ENCODE results near the gene DENND1B. TPM values are rescaled to one million over a fixed set of nuclear protein-coding genes. Genes with fewer than 3 reads are reported as not detected.

DENND1B gene
- total RNA-seq, 1 donor = 28.0 TPM

DNA sequence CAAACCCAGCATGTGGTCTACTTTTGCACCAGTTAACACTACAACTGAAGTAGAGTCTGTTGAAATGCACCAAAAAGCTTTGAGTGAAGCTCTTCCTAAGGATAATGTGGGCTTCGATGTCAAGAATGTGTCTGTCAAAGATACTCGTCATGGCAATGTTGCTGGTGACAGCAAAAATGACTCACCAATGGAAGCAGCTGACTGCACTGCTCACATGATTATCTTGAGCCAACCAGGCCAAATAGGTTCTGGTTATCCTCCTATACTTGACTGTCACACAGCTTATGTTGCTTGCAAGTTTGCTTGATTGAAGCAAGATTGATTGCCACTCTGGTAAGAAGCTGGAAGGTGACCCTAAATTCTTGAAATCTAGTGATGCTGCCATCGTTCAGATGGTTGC lies 85.2 kb downstream of the DENND1B start:
- no peak for DNase-seq (ENCODE audit: low read depth in 2 of 3, low spot score in 2 of 3)

DNA sequence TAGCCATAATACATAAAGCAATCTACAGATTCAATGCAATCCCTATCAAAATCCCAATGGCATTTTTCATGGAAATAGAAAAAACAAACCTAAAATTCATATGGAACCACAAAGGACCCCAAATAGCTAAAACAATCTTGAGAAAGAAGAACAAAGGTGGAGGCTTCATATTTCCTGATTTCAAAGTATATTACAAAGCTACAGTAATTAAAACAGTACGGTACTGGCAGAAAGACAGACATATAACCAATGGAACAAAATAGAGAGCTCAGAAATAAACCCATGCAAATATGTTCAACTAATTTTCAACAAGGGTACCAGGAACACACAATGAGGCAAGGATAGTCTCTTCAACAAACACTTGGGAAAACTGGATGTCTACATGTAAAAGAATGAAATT lies 87.0 kb downstream of the DENND1B start:
- no peak for DNase-seq (ENCODE audit: low read depth in 2 of 3, low spot score in 2 of 3)

DNA sequence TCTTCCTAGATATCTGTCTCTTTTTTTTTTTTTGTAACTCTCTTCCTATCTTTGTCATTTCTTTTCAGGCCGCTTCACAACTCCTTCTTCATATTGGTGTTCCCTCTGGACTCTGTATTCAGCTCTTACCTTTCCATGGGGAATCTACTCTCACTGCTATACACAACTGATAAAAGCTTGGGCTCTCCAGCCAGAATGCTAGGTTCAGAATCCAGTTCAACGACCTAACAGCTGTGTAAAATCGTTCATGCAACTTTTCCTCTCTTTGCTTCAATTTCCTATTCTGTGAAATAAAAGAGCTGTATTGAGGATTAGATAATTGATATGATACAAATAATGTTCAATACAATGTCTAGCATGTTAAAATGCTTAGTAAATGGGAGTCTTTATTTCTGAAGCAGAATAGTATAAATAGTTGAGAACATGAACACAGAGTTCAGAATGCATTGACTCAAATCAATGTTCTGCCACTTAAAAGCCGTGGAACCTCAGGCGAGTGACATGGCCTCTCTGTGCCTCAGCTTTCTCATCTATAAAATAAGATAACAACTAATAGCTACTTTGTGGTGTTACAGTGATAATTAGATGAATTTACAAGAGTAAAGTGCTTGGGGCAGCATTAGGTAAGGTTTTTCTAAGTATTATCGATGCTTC lies 88.5 kb downstream of the DENND1B start:
- no peak for DNase-seq (ENCODE audit: low read depth in 2 of 3, low spot score in 2 of 3)

DNA sequence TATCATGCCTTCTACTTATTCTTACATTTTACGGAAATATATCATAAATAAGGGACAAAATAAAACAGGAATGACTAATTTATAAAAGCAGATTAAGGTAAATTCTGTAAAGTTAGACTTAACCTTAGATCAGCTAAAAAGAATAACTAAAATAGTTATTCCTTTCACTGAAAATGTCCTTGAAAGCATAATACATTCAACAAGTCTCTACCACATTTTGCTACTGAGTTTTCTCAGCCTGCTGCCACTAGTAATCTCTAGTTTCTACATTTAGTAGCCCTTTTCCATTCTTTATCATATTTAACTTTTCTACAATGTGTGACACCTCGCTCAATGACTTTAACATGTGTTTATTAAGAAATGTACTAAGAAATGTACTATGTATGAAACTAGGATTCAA lies 89.0 kb downstream of the DENND1B start:
- DNase-seq (ENCODE audit: low read depth in 2 of 3, low spot score in 2 of 3) = no peak

DNA sequence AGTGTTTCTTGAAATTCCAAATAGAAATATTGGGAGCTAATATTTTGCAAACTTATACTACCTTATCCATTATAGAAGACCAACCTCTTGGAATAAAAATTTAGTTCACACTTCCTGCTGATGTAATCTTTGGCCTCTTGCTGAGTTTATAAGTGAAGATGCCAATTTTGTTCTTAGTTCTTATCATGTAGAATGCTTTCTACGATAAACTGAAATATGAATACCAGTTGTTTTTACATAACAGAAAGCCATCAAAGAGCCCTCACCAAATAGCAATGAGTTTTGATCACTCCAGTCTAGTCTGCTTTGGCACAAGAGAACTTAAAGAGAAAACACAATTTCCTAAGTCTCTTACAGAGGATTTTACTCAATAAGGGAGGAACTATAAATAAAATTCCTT lies 89.5 kb downstream of the DENND1B start:
- no peak for DNase-seq (ENCODE audit: low read depth in 2 of 3, low spot score in 2 of 3)

DNA sequence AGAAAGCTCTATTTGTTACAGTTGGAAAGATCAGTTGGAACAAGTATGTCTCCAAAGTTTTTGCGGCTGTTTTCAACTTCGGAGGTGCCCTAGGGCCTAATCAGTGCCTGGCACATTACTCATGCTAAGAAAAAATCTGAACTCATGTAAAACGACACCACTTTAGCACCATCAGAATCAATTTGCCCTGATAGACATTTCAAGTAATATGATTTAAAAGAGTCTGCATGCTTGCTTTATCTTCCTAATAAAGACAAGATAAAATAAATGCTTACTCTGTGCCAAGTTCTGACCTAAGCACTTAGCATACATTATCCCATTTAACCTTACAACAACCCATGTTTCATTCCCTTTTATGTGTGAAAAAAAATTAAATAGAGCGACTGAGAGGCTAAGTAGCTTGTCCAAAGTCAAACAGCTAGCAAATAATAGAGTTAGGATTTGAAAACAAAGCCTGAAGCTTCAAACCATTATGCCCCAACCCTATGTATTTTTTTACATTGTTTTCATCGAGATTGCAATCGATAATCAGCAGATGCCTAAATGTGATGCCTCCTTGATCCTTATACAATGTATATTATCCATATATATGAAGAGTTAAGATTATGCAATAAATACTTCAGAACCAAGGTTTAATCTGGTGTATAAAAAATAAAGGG lies 91.3 kb downstream of the DENND1B start:
- DNase-seq (ENCODE audit: low read depth in 2 of 3, low spot score in 2 of 3) = no peak

DNA sequence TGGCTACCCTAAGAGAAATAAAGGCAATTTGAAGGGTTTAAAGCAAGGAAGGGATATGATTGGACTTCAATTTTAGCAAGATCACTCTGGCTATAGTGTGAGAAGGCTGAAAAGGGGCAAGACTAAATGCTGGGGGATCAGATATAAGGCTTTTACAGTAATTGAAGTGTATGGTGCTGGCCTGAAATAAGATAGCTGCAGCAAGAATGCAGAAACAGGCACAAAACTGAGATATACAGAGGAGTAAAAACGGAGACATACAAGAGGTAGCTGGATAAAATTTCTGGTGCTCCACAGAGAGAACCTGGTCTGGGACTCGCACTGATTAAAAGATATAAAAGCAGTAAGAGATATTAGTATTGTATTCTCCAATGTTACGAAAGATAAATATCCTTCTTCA lies 92.0 kb downstream of the DENND1B start:
- DNase-seq (ENCODE audit: low read depth in 2 of 3, low spot score in 2 of 3) = no peak

DNA sequence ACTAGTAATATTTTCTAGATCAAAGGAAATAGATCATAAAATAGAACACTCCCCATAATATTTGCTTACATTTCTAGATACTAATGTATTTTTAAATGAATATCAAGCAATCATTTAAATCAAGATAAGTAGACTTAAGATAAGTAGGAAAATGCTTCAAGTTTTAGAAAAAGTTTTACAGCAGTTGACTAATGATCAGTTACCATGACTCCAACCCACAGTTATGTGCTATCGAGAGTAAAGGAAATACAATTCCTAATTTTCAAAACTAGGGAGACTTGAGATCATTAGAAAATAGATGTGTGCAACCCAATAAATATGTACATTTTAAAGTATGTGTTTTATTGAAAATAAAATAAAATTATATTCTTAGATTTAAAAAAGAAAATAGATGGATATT lies 95.0 kb downstream of the DENND1B start:
- no peak for DNase-seq (ENCODE audit: low read depth in 2 of 3, low spot score in 2 of 3)

DNA sequence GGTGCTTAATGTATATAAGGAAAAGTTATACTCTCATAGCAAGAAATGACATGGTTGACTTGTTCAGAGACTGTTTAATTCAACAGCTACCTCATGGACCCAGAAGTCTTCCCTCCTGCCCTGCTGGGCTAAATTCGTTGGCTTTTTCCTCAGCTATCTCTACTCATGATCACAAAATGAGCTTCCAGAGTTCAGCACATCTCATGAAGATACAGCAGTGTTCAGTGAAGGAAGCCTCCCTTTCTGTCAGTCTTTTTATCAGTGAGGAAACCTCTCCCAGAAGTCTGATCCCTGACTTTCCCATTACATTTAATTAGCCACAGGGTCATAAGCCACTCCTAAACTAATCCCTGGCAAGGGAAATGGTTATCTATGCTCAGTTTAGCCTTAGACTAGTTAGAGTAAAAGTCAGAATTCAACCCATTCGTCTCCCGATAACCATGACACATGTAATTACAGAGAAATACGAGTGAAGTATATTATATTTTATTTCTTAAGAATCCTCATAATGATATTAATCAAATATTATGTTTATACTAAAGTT lies 97.5 kb downstream of the DENND1B start:
- no peak for DNase-seq (ENCODE audit: low read depth in 2 of 3, low spot score in 2 of 3)

DNA sequence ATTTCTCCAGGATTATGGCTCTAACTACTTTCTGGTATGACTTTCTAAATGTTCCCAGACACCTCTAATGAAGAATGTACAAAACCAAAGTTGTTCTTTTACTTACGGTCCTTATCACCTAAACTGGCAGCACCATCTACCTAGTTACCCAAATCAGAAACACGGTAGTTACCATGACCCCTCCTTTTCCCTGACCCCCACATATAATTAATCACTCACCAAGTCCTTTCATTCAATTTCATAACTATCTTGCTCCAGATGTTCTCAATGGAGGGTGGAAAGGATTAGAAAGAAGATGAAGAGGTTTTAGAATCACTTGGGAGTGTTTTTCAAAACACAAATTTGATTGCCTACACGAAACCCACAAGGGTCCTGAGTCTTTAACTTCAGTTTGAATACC lies 98.0 kb downstream of the DENND1B start:
- DNase-seq (ENCODE audit: low read depth in 2 of 3, low spot score in 2 of 3) = no peak

DNA sequence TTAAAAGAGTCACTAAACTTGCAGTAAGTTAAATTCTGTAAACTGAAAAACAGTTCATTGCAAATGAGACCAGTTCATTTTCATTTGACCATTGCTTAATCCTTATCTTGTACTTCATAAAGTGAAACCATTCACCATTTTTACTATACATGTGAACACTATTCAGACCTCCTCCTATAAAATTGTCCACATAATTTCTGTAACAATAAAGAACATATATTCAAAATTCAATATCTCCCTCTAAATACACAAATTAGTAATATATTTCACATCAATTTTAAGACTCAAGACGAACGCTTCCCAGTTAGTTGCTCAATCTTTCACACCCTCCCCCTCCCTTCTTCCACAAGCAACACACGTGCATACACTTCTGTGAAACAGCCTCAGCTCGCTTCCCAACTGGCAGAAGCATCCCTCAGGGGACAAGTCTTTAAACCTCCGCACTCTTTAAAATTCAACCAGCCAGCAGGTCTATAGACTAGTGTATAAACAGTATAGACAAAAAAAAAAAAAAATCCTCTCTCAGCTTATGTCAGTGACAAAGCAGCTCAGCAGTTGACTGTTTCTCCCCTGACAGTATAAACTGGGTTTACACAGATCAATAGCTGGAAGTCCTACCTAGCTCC lies 99.6 kb downstream of the DENND1B start:
- DNase-seq (ENCODE audit: low read depth in 2 of 3, low spot score in 2 of 3) = no peak

DNA sequence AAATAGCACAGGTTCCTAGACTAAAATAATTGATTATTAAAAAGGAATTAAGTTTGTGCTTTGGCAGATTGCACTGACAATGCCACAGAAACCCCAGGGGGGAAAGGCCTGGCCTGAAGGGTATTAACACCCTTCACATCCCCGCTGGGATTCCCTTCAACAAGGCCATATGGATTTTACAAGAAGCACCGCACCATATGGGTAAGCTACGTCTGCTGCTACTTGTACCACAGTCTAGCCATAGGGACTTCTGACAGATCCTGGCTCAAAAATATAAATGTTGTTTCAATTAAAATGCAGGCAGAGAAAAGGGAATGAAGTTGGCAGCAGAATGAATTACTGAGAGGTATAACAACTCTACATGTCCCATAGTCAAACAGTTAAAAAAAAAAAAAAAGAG lies 101.0 kb downstream of the DENND1B start:
- DNase-seq (ENCODE audit: low read depth in 2 of 3, low spot score in 2 of 3) = no peak

DNA sequence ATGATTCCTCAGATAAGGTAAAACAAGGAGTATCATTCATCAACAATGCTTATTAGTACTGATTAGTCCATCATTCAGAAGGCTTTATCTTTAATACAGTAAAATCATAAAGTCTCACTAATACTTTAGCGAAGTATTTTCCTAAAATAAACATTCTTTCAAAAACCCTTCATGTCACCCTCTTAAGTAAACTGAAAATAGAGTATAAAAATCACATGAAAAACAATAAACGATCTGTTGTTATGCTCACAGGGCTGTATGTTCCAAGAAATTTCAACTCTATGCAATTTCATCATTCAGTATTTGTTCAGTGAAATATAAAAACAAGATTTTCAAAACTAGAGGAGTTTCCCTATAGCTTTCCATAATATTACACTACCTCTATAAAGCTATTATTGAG lies 102.0 kb downstream of the DENND1B start:
- no peak for DNase-seq (ENCODE audit: low read depth in 2 of 3, low spot score in 2 of 3)

DNA sequence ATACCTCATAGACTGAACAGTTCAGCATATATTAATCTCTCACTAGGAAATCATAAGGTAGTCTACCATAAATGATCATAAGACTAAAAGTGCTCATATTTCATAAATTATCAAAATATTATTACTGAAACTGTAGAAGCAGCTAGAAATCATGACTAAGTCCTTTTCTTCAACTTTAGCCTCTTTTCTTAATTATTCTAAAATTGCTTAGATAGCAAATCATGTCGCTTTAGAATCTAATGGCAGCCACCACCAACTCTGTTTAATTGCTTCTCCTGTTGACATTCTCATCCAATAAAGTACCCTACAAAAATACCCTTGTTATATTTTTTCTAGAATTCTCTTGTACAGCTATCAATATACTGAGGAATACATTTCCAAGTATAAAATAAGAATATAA lies 102.9 kb downstream of the DENND1B start:
- no peak for DNase-seq (ENCODE audit: low read depth in 2 of 3, low spot score in 2 of 3)

DNA sequence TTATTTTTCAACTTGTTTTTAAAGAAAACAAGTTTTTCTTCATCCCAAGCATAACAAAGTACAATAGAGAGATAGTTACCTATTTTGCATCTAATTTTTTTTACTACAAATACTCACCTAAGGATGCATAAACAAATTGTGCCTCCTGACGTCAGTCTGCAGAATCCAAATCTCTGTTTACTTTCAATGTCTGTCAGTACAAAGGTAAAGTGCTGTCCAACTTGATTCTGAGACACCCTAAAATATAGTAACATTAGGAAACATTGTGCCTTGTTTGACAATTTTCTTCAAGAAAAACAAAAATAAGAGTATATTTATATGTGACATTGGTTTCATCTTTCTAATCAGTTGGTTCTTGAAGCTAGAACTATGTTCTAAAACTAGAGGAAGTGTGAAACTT lies 103.4 kb downstream of the DENND1B start:
- no peak for DNase-seq (ENCODE audit: low read depth in 2 of 3, low spot score in 2 of 3)

DNA sequence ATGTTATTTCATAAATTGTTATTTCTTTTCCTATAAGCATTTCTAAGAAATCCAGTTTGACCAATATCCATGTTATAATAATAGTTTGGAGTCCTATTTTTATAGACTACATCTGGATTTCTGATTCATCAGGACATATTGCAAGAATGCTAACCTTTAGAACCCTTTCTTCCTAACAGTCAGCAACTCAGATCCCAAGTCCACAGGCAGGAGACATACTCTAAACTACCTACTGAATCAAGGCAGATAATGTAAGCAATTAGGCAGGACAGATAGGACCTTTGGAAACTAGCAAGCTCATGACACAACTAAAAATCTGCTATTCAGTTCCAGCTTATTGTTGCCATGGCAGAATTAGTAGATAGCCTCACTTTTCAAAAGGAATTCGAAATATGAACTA lies 104.1 kb downstream of the DENND1B start:
- DNase-seq (ENCODE audit: low read depth in 2 of 3, low spot score in 2 of 3) = no peak

DNA sequence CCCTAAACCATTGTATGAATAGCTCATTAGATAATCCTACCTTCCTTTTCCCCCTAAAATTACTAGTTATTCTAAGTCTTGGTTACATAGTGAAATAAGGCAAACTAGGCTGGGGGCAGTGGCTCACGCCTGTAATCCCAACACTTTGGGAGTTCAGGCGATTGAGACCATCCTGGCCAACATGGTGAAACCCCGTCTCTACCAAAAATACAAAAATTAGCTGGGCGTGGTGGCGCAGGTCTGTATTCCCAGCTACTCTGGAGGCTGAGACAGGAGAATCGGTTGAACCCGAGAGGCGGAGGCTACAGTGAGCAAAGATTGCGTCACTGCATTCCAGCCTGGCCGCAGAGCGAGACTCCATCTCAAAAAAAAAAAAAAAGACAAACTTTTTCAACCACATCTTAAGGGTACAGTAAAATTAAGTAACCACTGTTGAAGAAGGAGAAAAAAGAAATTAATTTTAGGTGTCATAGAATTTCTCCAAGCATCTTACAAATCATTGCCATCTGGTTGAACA lies 108.5 kb downstream of the DENND1B start:
- DNase-seq (ENCODE audit: low read depth in 2 of 3, low spot score in 2 of 3) = no peak

DNA sequence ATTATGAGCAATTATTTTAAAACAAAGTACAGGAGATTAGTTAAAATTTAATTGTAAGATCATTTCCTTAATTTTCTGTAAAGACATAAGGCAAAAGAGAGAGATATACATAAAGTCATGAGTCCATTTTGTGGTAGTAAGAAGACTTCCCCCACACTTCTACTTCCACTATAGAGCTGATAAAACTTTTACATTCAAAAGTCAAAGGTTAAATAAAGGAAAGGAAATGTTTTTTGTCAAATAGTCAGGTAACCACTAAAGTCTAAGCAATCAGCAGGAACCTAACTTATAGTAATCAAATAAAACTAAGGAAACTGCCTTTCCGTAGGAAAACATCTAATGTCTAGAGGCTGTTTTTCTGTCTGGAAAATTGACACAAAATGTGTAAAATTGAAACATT lies 110.9 kb downstream of the DENND1B start:
- DNase-seq (ENCODE audit: low read depth in 2 of 3, low spot score in 2 of 3) = no peak

DNA sequence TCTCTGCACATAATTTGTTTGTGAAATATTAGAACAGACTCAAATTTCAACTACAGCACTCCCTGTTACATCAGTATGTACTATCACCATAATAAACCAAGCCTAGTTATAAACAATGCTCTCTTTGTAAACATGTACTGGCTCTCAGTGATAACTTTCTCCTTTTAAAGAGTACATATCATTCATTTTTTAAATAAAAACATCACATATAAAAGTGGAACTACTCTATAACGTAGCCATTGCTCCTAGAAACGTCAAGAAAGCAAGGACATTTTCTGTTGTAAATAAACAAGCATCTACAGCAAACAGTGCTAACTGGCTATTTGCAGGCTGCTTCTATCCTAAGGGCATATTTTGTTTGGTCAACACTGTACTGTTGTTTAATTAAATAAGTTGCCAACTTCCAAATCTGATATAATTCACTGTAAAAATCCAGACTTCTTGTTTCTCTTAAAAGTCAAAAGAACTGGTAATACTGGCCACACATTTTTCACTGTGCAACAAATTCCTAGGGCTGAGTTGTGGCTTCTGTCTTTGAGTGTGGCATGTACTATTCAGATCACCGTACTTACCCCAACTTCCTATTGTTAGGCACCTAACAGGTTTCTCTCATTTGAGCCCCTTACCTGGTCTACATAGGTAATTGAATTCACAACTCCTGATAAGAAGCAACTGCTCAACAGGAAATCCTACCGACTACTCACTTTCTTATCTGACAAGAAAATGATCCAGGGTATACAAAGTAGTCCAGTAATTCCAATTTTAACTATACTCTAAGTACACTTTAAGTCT lies 111.9 kb downstream of the DENND1B start:
- DNase-seq (ENCODE audit: low read depth in 2 of 3, low spot score in 2 of 3) = no peak

DNA sequence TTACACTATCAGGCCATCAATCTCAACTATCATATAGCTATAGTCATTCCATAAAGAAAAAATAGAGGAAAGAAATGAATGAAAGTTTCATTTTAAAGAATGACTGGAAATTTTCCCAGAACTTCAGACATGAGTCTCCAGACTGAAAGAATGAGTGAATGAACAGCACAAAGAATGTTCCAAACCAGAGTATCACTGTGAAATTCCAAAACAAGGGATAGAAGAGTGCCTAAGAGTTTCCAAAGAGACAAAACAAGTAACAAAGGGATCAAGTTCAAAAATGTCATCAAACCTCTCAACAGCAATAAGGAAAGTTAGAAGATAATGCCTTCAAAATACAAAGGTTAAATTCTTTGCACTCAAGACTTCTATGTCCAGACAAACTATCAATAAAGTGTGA lies 114.9 kb downstream of the DENND1B start:
- DNase-seq (ENCODE audit: low read depth in 2 of 3, low spot score in 2 of 3) = no peak

DNA sequence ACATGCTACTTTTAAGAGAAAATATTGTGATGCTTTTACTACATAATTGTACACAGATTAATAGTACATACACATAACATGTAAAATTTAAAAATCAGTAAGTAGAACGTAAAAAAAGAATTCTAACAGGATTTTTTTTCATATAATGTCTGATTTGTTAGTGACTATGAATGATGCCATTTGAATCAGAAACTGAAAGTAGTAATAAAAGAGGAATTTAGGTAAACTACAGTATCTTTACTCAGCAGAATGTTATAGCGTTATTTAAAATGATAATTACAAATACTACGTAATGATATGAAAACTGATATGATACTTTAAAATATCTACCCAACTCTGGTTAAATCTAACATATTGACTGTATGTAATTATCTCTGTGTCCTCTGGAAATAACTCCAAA lies 116.1 kb downstream of the DENND1B start:
- DNase-seq (ENCODE audit: low read depth in 2 of 3, low spot score in 2 of 3) = peak in 1 of 3 donors; percentile 26

Measured in hematopoietic multipotent progenitor cell (in vitro differentiated cells).